ENCODE results near the gene COG8. TPM values are rescaled to one million over a fixed set of nuclear protein-coding genes. Genes with fewer than 3 reads are reported as not detected.

COG8 gene
- total and polyA plus RNA-seq, 4 donors: 11.2 to 37.4 (median 24.2) TPM

- DNase-seq (ENCODE audit: low spot score): no peak
- H3K4me1 ChIP-seq (ENCODE audit: control insufficient read depth in 4 of 4, insufficient read depth in 4 of 4, low read length in 3 of 4): peaks cover 0 to 3% (median 0%) of the 10 kb centered on the region in 4 donors
- 94% methylated on average over 4 of the region's 4 CpGs for WGBS
- H3K27me3 ChIP-seq (ENCODE audit: control insufficient read depth in 4 of 4, insufficient read depth in 4 of 4, low read length in 3 of 4): no peaks in the 10 kb centered on the region
- no peaks in the 10 kb centered on the region for H3K9me3 ChIP-seq (ENCODE audit: control insufficient read depth in 4 of 4, low read length in 3 of 4)
- no peak overlapping the region for H3K27ac ChIP-seq (ENCODE audit: low read depth in 1 of 2, low read length in 2 of 2)
- no peak overlapping the region for H3K4me3 ChIP-seq (ENCODE audit: low read depth in 1 of 3, low read length in 3 of 3)
- TF ChIP-seq, protein P1, sequence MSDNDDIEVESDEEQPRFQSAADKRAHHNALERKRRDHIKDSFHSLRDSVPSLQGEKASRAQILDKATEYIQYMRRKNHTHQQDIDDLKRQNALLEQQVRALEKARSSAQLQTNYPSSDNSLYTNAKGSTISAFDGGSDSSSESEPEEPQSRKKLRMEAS (IDR thresholded peaks at IDR 0.05): no peak
- TF ChIP-seq ZBTB33 (IDR thresholded peaks at IDR 0.05) (no peak), FOXA2 (IDR thresholded peaks at IDR 0.05) (no peak), REST (IDR thresholded peaks at IDR 0.05) (no peak), HNF4A (conservative IDR thresholded peaks at IDR 0.05) (no peak), HNF4G (IDR thresholded peaks at IDR 0.05) (no peak), YY1 (IDR thresholded peaks at IDR 0.05) (no peak), FOXA1 (IDR thresholded peaks at IDR 0.05) (no peak), GABPA (IDR thresholded peaks at IDR 0.05 in 1 of 2, conservative IDR thresholded peaks at IDR 0.05 in 1 of 2) (no peak), RAD21 (IDR thresholded peaks at IDR 0.05) (no peak), RXRA (IDR thresholded peaks at IDR 0.05) (no peak), ATF3 (IDR thresholded peaks at IDR 0.05) (no peak), NR2F2 (IDR thresholded peaks at IDR 0.05) (no peak)
- TF ChIP-seq, protein P2, sequence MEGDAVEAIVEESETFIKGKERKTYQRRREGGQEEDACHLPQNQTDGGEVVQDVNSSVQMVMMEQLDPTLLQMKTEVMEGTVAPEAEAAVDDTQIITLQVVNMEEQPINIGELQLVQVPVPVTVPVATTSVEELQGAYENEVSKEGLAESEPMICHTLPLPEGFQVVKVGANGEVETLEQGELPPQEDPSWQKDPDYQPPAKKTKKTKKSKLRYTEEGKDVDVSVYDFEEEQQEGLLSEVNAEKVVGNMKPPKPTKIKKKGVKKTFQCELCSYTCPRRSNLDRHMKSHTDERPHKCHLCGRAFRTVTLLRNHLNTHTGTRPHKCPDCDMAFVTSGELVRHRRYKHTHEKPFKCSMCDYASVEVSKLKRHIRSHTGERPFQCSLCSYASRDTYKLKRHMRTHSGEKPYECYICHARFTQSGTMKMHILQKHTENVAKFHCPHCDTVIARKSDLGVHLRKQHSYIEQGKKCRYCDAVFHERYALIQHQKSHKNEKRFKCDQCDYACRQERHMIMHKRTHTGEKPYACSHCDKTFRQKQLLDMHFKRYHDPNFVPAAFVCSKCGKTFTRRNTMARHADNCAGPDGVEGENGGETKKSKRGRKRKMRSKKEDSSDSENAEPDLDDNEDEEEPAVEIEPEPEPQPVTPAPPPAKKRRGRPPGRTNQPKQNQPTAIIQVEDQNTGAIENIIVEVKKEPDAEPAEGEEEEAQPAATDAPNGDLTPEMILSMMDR (IDR thresholded peaks at IDR 0.05; ENCODE audit: low read depth, low read length, missing input control): no peak
- H3K9ac ChIP-seq (ENCODE audit: low read depth in 1 of 2, low read length in 2 of 2): no peak overlapping the region
- H3K36me3 ChIP-seq (ENCODE audit: control insufficient read depth in 4 of 4, insufficient read depth in 3 of 4, low read depth in 1 of 4, low read length in 3 of 4): peaks cover 0 to 4% (median 1%) of the 10 kb centered on the region in 4 donors
Observed at GRCh38 chr16:69285240-69285639, 54.1 kb downstream of the COG8 start.

GRCh38 chr16:69283851-69284250 is 55.5 kb downstream of the COG8 start:
- H3K4me3 ChIP-seq (ENCODE audit: low read depth in 1 of 3, low read length in 3 of 3): no peak overlapping the region
- no peaks in the 10 kb centered on the region for H3K9me3 ChIP-seq (ENCODE audit: control insufficient read depth in 4 of 4, low read length in 3 of 4)
- H3K27ac ChIP-seq (ENCODE audit: low read depth in 1 of 2, low read length in 2 of 2): no peak overlapping the region
- WGBS: 87% methylated on average over 4 of the region's 4 CpGs
- H3K27me3 ChIP-seq (ENCODE audit: control insufficient read depth in 4 of 4, insufficient read depth in 4 of 4, low read length in 3 of 4): no peaks in the 10 kb centered on the region
- H3K9ac ChIP-seq (ENCODE audit: low read depth in 1 of 2, low read length in 2 of 2): no peak overlapping the region
- no peak for DNase-seq (ENCODE audit: low spot score)
- peaks cover 0 to 3% (median 0%) of the 10 kb centered on the region in 4 donors for H3K4me1 ChIP-seq (ENCODE audit: control insufficient read depth in 4 of 4, insufficient read depth in 4 of 4, low read length in 3 of 4)
- H3K36me3 ChIP-seq (ENCODE audit: control insufficient read depth in 4 of 4, insufficient read depth in 3 of 4, low read depth in 1 of 4, low read length in 3 of 4): peaks cover 0 to 4% (median 1%) of the 10 kb centered on the region in 4 donors
- TF ChIP-seq ZBTB33 (IDR thresholded peaks at IDR 0.05): no peak
- no peak for TF ChIP-seq YY1 (IDR thresholded peaks at IDR 0.05)
- no peak for TF ChIP-seq ATF3 (IDR thresholded peaks at IDR 0.05)
- no peak for TF ChIP-seq JUND (IDR thresholded peaks at IDR 0.05)
- TF ChIP-seq, protein P2 (IDR thresholded peaks at IDR 0.05; ENCODE audit: low read depth, low read length, missing input control): no peak
- TF ChIP-seq GABPA (IDR thresholded peaks at IDR 0.05 in 1 of 2, conservative IDR thresholded peaks at IDR 0.05 in 1 of 2): no peak
- TF ChIP-seq, protein P1 (IDR thresholded peaks at IDR 0.05): no peak
- TF ChIP-seq TAF1 (conservative IDR thresholded peaks at IDR 0.05): no peak
